Fibroblast of upper back skin (primary cell): ENCODE results near the gene USP21.

Experiments used
- DNase-seq: peaks from one replicate; pipeline ENCODE4 v3.0.0-alpha.2; 2013

USP21 gene

GRCh38 chr1:161196521-161197451, 37.5 kb downstream of the USP21 start:
- peak; percentile 95 for DNase-seq

DNA sequence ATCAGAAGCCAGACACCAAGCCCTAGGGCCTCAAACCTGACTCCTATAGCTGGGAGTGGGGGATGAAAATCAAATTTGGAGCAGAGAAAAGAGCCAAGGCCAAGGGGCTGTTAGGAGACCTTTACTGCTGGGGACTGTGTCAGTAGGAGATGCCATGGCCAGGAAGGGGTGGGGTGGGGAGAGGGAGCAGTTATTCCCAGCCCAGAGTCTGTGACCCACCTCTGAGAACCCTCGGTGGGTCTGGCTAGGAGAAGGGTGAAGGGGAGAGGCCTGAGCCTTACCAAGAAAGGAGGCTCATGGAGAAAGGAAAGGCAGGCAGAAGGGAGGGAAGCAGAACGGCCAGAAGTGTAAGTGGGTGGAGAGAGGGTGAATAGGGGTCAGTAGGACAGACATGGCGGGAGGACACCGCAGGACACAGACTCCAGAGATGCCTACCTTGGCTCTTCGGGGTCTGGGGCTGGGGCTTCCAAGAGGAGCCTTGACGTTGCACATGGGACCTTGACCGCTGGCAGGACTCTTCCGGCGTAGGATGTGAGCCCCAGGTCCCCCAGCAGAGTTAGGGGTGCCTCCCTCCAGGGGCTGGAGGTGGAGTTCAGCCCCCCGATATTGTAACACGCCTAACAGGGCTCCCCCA, 38.4 kb downstream of the USP21 start:
- no peak for DNase-seq

DNA sequence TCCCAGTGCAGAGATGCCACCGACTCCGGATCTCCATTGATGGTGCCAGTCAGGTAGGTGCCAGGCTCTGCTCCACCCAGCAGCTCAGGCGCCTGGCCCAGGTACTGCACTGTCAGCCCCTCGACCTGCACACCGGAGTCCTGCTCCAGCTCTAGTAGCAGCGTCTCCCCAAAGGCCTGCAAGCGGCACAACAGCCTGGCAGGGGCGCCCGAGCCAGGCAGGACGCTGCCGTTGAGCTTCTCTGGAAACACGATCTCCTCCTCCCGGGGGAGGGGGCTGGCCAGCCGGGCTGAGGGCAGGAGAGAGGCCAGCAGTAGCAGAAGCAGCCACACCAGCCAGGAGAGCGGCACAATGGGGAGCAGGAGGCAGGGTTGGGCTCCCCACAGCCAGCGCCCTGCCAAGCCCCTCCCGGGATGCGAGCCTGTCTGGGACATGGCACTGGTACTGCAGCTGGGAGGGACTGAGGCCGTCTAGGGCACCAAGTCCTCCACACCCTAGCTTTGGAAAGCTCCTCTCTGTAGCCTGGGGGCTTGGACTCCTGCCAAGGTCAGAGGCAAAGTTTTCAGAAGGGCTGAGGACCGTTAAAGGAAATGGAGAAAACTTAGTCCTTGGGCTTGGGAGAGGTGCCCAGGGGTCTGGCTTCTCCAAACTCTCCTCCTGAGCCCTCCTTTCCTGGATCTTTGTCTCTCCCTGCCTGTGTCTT, 39.0 kb downstream of the USP21 start:
- peak; percentile 37 for DNase-seq

DNA sequence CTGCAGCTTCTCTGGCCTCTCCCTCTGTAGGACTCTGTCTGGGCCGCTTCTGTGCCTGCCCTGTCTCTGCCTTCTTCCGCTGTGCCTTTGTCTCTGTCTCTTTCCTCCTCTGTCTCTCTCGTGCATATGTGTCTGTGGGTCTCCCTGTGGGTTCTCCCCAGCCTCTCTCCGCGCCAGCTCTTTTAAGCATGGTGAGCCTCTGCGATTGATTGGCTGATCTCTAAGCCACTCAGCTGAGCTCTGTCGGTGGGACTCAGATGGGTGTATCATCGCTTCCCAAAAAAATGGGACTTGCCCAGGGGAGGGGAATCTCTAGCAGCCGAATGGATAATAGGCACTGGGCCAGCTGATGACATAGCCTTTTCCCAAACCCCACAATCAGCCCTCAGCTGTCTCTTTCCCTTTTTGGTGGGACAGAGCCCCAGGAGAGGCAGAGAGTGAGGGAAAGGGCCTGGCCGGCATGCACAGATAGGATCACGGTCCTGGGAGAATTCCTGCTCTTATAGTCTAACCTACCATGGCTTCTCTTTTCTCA, 39.7 kb downstream of the USP21 start, which contains the start of gene ADAMTS4:
ADAMTS4 (minus strand) TSS at position 158 of the 535 bp plus-strand sequence. CDS start 427 bp downstream, outside the sequence.
- DNase-seq, result peak; percentile 95

GRCh38 chr1:161199506-161200139, 40.3 kb downstream of the USP21 start:
- peak; percentile 24 for DNase-seq

GRCh38 chr1:161200421-161200991, 41.2 kb downstream of the USP21 start:
- no peak for DNase-seq

DNA sequence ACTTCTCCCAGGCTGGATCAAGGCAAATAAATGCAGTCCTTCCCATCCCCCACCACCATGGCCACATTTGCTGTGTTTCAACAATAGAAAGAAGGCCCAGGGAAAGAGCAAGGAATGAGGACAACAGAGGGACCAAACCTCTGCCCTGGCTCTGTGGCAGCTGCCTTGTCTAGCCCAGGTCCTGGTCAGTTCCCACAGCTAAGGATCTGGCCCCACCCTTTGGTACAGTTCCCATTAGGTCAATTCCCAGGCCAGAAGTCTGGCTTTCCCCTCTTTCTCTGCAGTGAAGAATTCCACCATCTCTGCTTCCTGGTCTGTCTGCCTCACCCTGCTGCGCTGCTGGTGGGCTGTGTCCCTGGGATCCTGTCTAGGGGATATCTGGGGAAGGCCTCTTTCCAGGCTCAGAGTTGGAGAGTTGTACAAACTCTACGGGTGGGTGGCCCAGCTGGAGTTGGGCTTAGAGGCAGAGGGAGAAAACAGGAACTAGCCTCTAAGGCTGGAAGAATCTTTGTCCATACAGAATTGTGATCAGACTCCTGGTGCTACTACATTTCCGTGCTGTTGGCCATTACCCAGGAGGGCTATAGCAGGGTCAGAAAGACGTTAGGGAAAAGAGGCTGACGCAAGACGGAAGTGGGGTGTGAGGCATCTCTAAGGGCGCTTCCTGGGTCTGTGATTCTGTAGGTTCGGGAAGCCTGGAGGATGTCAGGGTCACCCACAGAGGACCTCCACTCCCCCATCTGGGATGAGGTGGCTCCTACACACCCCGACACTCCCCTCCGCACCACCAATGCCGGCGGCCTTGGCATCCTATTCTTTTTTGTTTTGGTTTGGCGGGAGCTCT, 41.9 kb downstream of the USP21 start:
- DNase-seq, result peak; percentile 62

GRCh38 chr1:161201836-161202712, 42.8 kb downstream of the USP21 start, which contains the start of gene NDUFS2:
Gene NDUFS2 (plus strand): TSS chr1:161202367. CDS start chr1:161202386, 19 bp downstream.
- peak; percentile 99 for DNase-seq

DNA sequence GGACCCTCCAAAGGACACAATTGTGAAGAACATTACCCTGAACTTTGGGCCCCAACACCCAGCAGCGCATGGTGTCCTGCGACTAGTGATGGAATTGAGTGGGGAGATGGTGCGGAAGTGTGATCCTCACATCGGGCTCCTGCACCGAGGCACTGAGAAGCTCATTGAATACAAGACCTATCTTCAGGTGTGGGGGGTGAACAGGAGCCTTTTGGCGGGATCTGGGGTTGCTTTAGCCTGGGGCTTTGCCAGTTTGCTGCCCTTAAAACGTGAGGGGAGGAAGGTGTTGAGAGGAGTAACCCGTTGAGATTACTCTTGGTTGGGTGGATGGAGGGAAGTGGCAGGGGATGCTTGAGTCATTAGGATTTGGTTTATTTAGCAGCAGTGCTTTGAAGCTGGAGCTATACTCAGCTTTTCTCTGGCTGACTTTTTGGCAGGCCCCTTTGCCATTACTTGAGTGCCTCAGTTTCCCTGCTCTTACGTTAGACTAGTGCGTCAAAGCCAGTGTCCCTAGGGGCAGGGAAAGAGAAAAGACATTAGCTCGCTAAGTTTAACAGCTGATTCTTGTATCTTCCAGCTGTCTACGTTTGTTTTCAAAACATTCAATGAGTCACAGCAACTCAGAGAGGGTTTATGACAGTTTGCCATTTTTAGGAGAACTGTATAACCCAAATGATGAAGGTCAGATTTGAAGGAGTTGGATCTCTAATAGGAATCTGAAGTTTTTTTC, 47.3 kb downstream of the USP21 start:
- DNase-seq, result no peak

- DNase-seq, result no peak
Observed at GRCh38 chr1:161207173-161207572, 47.9 kb downstream of the USP21 start.

DNA sequence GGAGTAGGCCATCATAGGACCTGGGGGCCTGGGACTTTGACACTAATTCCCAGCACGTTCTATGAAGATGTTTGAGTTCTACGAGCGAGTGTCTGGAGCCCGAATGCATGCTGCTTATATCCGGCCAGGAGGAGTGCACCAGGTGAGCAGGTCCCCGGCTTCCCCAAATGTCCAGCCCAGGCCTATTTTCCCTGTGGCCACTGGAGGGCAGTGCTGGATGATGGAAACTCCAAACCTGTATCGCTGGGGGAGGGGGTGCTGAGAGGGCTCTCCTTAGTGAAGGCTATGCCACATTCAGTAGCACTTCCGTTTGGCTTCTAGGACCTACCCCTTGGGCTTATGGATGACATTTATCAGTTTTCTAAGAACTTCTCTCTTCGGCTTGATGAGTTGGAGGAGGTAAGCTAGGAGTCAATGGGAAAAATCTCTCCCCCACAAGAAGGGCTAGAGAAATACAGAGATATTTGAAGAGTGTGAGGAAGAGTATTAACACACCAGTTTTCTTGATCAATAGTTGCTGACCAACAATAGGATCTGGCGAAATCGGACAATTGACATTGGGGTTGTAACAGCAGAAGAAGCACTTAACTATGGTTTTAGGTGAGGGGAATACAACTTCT, 50.6 kb downstream of the USP21 start:
- DNase-seq, result peak; percentile 68

DNA sequence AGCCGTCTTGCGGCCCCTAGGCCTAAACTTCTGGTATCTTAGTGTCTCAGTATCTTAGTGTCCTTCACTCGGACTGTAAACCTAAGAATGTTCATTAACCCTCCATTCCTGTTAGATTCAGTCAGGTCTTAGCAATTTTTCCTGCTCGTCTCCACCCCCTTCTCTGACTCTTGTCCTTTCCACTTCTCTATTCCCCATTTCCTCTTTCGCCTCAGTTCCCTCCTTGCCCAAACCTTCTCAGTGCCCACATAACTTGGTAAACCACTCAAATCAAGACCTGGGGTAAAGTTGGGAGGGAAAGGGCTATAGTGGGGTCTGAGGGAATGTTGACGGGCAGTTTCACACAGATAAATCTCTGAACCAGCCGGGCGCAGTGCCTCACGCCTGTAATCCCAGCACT, 55.1 kb downstream of the USP21 start:
- no peak for DNase-seq

GRCh38 chr1:161215076-161215475, 55.8 kb downstream of the USP21 start, which contains the start of gene FCER1G:
Gene FCER1G (plus strand): TSS chr1:161215295. CDS start chr1:161215322, 27 bp downstream.
- no peak for DNase-seq
